ENCODE results near the gene ARRB1. TPM values are rescaled to one million over a fixed set of nuclear protein-coding genes. Genes with fewer than 3 reads are reported as not detected.

The ARRB1 gene
- total RNA-seq, 1 experiment from 2014 or later = 116 TPM

DNA sequence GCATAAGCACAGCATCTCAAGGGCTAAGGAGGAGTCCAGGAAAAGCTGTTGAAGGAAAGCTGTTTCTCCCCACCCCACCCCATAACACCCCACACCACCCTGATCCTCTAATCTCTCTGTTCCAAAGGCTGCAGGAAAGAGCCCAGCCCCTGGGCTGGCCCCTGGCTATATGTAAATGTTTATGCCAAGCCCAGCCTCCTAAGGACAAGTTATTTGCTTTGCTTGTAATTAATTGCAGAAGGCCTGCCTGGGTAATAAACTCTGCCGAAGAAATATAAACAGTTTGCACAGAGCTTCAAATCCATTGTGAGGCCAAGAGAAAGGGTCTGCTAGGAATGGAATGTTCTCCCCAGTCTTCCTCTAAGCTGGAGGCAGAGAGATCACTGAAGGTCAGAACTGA, 21.2 kb downstream of the ARRB1 start:
- Histone ChIP-seq H3K36me3 (ENCODE audit: control insufficient read depth, insufficient read depth, low read length) (no peaks in the 10 kb centered on the region), H3K9me3 (peaks cover 8% of the 10 kb centered on the region; the same call in 1 of the 2 replicates), H3K27me3 (replicated peaks; ENCODE audit: control insufficient read depth, insufficient read depth, low read length) (no peaks in the 10 kb centered on the region), H3K4me3 (ENCODE audit: low read depth, low read length) (no peak overlapping the region), H3K4me1 (peaks cover 34% of the 10 kb centered on the region)
- peaks cover 61% of the 10 kb centered on the region for H3K4me1 Mint-ChIP-seq (ENCODE audit: low read depth, unreplicated experiment)
- peaks cover 29% of the 10 kb centered on the region for H3K36me3 Mint-ChIP-seq (ENCODE audit: insufficient read depth, unreplicated experiment)
- peak overlapping the region; percentile 1 for H3K4me3 Mint-ChIP-seq (ENCODE audit: unreplicated experiment)
- CTCF ChIA-PET = interaction anchor here (0.8 to 2.5 kb wide), 8 partner anchors 10 to 59 kb away, joined by 3 to 14 read pairs (median 8); no protein-coding TSS in a partner anchor
- TF ChIP-seq, protein P1, sequence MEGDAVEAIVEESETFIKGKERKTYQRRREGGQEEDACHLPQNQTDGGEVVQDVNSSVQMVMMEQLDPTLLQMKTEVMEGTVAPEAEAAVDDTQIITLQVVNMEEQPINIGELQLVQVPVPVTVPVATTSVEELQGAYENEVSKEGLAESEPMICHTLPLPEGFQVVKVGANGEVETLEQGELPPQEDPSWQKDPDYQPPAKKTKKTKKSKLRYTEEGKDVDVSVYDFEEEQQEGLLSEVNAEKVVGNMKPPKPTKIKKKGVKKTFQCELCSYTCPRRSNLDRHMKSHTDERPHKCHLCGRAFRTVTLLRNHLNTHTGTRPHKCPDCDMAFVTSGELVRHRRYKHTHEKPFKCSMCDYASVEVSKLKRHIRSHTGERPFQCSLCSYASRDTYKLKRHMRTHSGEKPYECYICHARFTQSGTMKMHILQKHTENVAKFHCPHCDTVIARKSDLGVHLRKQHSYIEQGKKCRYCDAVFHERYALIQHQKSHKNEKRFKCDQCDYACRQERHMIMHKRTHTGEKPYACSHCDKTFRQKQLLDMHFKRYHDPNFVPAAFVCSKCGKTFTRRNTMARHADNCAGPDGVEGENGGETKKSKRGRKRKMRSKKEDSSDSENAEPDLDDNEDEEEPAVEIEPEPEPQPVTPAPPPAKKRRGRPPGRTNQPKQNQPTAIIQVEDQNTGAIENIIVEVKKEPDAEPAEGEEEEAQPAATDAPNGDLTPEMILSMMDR (IDR thresholded peaks at IDR 0.05; ENCODE audit: insufficient read depth in 1 of 2, low read depth in 1 of 2, low read length in 1 of 2, severe bottlenecking in 1 of 2, unreplicated experiment in 1 of 2) = no peak
- intact Hi-C loops (cut with micrococcal nuclease; ENCODE audit: unreplicated experiment) = no loop called here
- peak in 1 of 2 experiments; percentile 57 for DNase-seq
- peaks cover 9% of the 10 kb centered on the region for H3K9me3 Mint-ChIP-seq (ENCODE audit: unreplicated experiment)
- POLR2A ChIA-PET = interaction anchor here (0.5 to 1.5 kb wide), 6 partner anchors 12 to 55 kb away, joined by 3 to 10 read pairs (median 4); no protein-coding TSS in a partner anchor
- no peaks in the 10 kb centered on the region for H3K27me3 Mint-ChIP-seq (ENCODE audit: insufficient read depth, unreplicated experiment)
- H3K27ac Mint-ChIP-seq (ENCODE audit: unreplicated experiment) = peak overlapping the region; percentile 24
- no TSS peak for BruUV-seq (replicated peaks)

DNA sequence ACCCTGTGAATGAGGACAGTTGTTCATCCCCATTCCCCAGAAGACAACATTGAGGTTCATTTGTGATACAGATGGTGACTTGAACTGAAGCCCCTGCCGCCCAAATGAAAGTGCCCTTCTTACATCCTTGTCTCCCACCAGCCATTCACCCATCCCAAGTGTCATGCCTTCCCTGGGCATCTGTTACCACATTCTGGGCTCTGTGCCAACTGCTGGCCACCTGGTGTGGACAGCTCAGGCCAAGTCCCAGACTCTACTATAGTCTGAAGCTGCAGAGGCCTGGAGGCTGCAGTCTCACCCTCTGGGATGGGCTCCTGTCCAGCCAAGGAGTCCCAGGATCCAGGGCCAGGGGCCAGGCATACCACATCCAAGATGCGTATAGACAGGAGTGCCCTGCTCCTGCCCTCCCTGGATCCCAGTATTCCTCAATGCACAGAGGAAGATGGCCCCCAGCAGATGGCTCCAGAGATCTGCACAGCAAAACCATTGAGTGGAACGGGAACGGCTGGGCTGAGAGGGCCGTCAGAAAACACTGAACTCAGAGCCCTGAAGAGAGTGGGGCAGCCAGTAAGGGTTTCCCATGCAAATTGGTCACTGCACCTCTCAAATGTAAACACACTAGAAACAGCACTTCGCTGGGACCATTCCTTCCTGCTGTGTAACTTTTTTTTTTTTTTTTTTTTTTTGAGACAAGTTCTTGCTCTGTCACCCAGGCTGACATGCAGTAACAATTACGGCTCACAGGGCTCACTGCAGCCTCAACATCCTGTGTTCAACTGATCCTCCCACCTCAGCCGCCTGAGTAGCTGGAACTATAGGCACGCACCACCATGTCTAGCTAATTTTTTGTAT, 22.8 kb downstream of the ARRB1 start:
- peak overlapping the region; percentile 8 for H3K27ac Mint-ChIP-seq (ENCODE audit: unreplicated experiment)
- ChIA-PET POLR2A (interaction anchor here (0.7 kb wide), 1 partner anchor 57 kb away, joined by 6 read pairs; no protein-coding TSS in a partner anchor), CTCF (interaction anchor here (0.5 to 2.5 kb wide), 10 partner anchors 14 to 705 kb away, joined by 3 to 11 read pairs (median 7); no protein-coding TSS in a partner anchor)
- Histone ChIP-seq H3K4me3 (ENCODE audit: low read depth, low read length) (no peak overlapping the region), H3K9me3 (peaks cover 8% of the 10 kb centered on the region; the same call in 1 of the 2 replicates), H3K36me3 (ENCODE audit: control insufficient read depth, insufficient read depth, low read length) (no peaks in the 10 kb centered on the region), H3K27me3 (replicated peaks; ENCODE audit: control insufficient read depth, insufficient read depth, low read length) (no peaks in the 10 kb centered on the region), H3K4me1 (peaks cover 41% of the 10 kb centered on the region)
- intact Hi-C loops (cut with micrococcal nuclease; ENCODE audit: unreplicated experiment) = loop anchor here (1.0 to 2.0 kb wide), 4 partner anchors 14 to 56 kb away; partner anchors contain the start of gene ARRB1
- TF ChIP-seq, protein P1 (IDR thresholded peaks at IDR 0.05; ENCODE audit: insufficient read depth in 1 of 2, low read depth in 1 of 2, low read length in 1 of 2, severe bottlenecking in 1 of 2, unreplicated experiment in 1 of 2) = peak; percentile 90 to 98
- peaks cover 9% of the 10 kb centered on the region for H3K9me3 Mint-ChIP-seq (ENCODE audit: unreplicated experiment)
- H3K4me1 Mint-ChIP-seq (ENCODE audit: low read depth, unreplicated experiment) = peaks cover 64% of the 10 kb centered on the region
- no TSS peak for BruUV-seq (replicated peaks)
- peaks cover 36% of the 10 kb centered on the region for H3K36me3 Mint-ChIP-seq (ENCODE audit: insufficient read depth, unreplicated experiment)
- no peak overlapping the region for H3K4me3 Mint-ChIP-seq (ENCODE audit: unreplicated experiment)
- H3K27me3 Mint-ChIP-seq (ENCODE audit: insufficient read depth, unreplicated experiment) = no peaks in the 10 kb centered on the region
- DNase-seq = peak; percentile 91 to 92

DNA sequence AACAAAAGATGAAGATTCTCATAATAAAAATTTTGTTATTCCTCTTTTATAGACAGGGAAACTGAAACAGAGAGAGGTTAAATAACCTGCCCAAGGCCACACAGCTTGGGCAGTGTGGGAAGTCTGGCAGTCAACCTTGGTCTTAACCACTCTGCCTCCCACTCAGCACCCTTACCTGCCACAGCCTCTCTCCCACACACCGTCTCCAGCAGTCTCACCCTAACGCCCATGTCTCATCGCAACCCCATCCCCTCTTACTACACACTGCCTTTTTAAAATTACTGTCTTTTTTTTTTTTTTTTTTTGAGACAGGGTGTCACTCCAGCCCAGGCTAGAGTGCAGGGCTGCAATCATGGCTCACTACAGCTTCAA, 25.0 kb downstream of the ARRB1 start:
- BruUV-seq (replicated peaks) = no TSS peak
- CTCF ChIA-PET = interaction anchor here (0.9 to 1.5 kb wide), 3 partner anchors 47 to 63 kb away, joined by 3 to 4 read pairs (median 3); no protein-coding TSS in a partner anchor
- H3K27ac Mint-ChIP-seq (ENCODE audit: unreplicated experiment) = peak overlapping the region; percentile 76
- no peaks in the 10 kb centered on the region for H3K27me3 Mint-ChIP-seq (ENCODE audit: insufficient read depth, unreplicated experiment)
- no peaks in the 10 kb centered on the region for H3K9me3 ChIP-seq
- H3K4me1 Mint-ChIP-seq (ENCODE audit: low read depth, unreplicated experiment) = peaks cover 61% of the 10 kb centered on the region
- peaks cover 46% of the 10 kb centered on the region for H3K4me1 ChIP-seq
- POLR2A ChIA-PET = interaction anchor here (0.7 kb wide), 1 partner anchor 55 kb away, joined by 8 read pairs; no protein-coding TSS in a partner anchor
- TF ChIP-seq, protein P1 (IDR thresholded peaks at IDR 0.05; ENCODE audit: insufficient read depth in 1 of 2, low read depth in 1 of 2, low read length in 1 of 2, severe bottlenecking in 1 of 2, unreplicated experiment in 1 of 2) = no peak
- no peak overlapping the region for H3K4me3 ChIP-seq (ENCODE audit: low read depth, low read length)
- no peaks in the 10 kb centered on the region for H3K27me3 ChIP-seq (replicated peaks; ENCODE audit: control insufficient read depth, insufficient read depth, low read length)
- intact Hi-C loops (cut with micrococcal nuclease; ENCODE audit: unreplicated experiment) = no loop called here
- no peak for DNase-seq
- H3K4me3 Mint-ChIP-seq (ENCODE audit: unreplicated experiment) = no peak overlapping the region
- H3K36me3 ChIP-seq (ENCODE audit: control insufficient read depth, insufficient read depth, low read length) = no peaks in the 10 kb centered on the region; the same call in none of the 2 replicates
- peaks cover 33% of the 10 kb centered on the region for H3K36me3 Mint-ChIP-seq (ENCODE audit: insufficient read depth, unreplicated experiment)
- no peaks in the 10 kb centered on the region for H3K9me3 Mint-ChIP-seq (ENCODE audit: unreplicated experiment)

Measured in Caco-2 (cell line).